Measurements from ENCODE around the gene RIPPLY3.
A peak's percentile ranks its signal among the peaks of the same experiment; 100 is the strongest.
"Not testable (repeated sequence)": the region's sequence is repeated elsewhere in the genome, so short reads cannot be mapped to it uniquely, and the experiment has no call there.

Gene RIPPLY3

DNA sequence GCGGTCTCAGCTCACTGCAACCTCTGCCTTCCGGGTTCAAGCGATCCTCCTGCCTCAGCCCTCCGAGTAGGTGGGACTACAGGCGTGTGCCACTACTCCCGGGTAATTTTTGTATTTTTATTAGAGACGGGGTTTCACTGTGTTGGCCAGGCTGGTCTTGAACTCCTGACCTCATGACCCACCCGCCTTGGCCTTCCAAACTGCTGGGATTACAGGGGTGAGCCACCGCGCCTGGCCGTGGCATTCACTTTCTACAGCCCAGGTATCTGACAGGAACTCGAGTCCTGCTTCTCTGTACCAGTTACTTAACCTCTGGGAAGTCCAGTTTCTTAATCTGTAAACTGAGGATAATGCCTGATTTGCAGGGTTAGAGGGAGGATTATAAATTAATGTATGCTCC, 3.7 kb upstream of the RIPPLY3 start:
- in situ Hi-C loops (cut with MboI; ENCODE audit: low pct_unique_long_range_greater_than_20kb, low sequenced_read_pairs); DNase-seq: not testable (repeated sequence)

DNA sequence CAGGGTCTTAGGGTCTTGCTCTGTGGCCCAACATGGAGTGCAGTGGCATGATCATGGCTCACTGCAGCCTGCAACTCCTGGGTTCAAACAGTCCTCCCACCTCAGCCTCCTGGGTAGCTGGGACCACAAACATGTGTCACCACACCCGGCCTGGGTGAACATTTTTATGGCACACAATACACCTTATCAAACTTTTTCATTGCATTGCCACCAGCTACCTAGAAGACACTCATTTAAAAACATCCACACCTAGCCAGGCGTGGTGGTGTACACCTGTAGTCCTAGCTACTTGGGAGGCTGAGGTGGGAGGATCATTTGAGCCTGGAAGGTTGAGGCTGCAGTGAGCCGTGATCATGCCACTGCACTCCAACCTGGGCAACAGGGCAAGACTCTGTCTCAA, 2.6 kb upstream of the RIPPLY3 start:
- DNase-seq; in situ Hi-C loops (cut with MboI; ENCODE audit: low pct_unique_long_range_greater_than_20kb, low sequenced_read_pairs): not testable (repeated sequence)

DNA sequence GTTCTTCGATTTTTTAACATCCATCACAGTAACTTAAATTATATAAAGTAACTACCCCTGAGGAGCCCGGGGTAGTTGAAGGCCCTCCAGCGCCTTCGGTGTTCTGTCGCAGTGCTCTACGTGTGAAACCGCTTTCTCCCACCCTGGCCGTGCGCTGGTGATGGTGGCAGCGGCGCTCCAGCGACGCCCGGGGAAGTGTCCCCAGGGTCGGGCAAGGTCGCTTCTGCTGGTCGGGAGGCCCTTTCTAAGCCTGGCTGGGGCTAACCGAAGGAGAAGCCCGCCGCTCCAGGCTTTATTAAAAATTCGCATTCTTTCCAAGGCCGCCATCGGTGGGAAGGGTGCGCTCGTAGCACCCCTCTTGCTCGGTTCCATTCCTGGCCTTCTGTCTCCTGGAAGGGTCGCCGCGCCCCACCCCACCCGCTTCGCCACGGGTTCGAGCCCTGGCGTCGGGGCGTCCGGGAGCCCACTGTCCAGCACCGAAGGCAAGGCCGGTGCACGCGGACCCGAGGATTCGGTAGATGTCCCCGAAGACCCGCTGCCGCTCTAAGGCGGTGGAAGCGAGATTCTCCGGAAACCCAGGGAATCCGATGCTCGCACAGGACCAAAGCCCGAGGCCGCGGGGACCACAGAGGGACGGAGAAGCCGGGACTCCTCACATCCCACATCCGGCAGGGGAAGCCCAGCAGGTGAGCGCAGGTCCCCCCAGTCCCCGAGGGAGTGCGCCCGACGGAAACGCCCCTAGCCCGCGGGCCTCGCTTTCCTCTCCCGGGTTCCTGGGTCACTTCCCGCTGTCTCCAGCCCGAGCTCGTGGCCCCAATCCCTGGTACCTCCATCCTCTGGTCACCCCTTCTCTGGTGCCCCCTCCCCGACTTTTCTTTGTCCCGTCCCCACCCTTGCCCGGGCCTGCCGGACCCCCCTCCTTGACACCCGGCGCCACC, 685 bp upstream of the RIPPLY3 start:
- in situ Hi-C loops (cut with MboI; ENCODE audit: low pct_unique_long_range_greater_than_20kb, low sequenced_read_pairs) = no loop called here
- no peak for DNase-seq

DNA sequence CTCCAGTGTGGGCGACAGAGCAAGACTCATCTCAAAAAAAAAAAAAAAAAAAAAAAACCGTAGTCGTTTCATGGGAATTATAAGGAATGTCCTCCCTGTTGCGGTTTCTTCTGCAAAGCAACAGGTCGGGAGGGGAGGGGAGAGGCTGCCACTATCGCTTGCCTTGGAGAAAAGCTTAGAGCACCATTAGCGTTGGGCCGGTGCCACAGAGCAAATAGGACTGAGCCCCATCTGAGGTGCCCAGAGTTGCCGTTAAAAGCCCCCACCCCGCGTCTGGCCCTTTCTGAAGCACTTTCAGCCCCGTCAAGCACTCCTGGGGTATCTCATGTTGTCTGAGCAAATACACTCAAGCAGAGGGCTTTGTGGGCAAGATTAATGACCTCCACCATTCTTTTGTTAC, 2.2 kb downstream of the RIPPLY3 start:
- in situ Hi-C loops (cut with MboI; ENCODE audit: low pct_unique_long_range_greater_than_20kb, low sequenced_read_pairs) = no loop called here
- DNase-seq = no peak

DNA sequence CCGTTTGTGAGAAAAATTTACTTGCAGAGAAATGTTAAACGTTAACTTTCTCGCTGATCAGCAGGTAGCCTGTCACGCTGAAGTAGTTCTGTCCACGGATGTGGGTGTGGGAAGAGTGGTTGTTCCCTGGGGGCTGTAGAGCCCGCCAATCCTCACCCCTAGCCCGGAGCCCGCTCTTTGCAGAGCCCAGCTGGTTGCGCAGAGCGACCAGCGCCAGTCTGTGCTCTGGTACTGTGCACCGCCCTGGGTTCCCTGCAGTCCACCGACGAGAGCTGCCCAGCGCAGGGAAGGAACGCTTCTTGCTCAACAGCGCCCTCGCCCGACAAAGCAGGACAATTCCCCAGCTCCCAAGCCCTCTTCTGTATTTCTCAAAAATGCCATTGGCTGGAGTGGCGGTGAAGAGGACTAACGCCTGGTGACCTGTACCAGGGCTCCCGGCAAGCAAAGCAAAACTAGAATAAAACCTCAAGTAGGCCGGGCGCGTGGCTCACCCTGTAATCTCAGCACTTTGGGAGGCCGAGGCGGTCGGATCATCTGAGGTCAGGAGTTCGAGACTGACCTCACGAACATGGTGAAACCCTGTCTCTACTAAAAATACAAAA, 3.3 kb downstream of the RIPPLY3 start:
- in situ Hi-C loops (cut with MboI; ENCODE audit: low pct_unique_long_range_greater_than_20kb, low sequenced_read_pairs) = no loop called here
- DNase-seq = peak; percentile 91

DNA sequence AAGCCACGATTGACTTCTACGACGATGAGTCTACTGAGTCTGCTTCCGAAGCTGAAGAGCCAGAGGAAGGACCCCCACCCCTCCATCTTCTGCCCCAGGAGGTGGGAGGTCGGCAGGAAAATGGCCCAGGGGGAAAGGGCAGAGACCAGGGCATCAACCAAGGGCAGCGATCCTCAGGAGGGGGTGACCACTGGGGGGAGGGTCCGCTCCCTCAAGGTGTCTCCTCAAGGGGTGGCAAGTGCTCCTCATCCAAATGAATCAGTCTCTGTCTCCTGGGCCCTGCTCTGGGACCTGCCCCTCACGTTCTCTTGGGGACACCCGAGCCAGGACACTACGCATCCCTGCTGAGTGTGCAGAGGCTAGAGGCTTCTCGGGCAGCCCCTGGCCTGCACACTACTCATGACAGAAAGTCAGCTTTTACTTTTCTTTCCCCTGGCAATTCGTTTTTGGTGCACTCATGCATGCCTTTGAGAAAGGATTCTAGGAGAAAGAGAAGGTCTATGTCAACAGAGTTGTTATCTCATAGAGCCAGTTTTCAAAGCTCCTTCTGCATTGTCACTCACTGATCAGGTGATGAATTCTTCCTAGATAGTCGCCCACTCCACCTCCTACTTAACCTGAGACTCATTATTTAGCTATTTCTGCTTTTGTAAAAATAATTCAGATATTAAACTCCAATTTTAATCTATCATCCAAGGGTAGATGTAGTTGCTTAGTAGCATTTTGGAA, 11.6 kb downstream of the RIPPLY3 start:
- in situ Hi-C loops (cut with MboI; ENCODE audit: low pct_unique_long_range_greater_than_20kb, low sequenced_read_pairs) = no loop called here
- no peak for DNase-seq

DNA sequence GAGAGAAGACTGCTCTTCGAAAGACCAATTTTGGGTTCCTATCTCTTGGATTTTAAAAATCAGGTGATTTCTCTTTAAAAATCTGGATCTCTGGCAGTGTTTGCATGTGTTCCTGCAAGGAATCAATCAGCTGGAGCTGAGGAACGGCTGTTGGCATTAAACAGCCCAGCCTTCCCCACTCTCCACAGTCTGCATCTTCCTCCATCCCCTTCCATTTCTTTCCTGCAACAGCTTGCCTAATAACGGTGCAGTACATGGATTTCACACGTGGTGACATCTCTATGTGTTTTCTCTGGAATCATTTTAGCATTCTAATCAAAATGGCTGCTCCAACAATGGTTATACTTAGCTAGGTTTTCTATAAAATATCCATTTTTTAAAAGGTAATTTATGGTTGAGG, 20.0 kb downstream of the RIPPLY3 start:
- in situ Hi-C loops (cut with MboI; ENCODE audit: low pct_unique_long_range_greater_than_20kb, low sequenced_read_pairs) = no loop called here
- DNase-seq = no peak

DNA sequence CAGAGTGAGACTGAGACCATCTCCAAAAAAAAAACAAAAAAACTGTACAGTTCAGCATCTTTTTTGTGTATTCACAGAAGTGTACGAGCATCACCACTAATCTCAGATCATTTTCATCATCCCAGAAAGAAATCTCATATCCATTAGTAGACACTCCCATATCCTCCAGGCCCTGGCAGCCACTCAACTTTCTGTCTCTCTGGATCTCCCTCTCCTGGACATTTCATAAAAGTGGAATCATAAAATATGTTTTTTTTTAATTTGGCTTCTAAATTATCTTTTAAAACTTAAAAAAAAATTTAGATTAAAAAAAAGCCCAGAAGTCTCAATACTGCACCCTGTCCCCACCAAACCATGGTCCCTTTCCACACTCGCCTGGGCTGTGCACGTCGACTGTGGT, 22.1 kb downstream of the RIPPLY3 start:
- in situ Hi-C loops (cut with MboI; ENCODE audit: low pct_unique_long_range_greater_than_20kb, low sequenced_read_pairs) = no loop called here
- DNase-seq = no peak

DNA sequence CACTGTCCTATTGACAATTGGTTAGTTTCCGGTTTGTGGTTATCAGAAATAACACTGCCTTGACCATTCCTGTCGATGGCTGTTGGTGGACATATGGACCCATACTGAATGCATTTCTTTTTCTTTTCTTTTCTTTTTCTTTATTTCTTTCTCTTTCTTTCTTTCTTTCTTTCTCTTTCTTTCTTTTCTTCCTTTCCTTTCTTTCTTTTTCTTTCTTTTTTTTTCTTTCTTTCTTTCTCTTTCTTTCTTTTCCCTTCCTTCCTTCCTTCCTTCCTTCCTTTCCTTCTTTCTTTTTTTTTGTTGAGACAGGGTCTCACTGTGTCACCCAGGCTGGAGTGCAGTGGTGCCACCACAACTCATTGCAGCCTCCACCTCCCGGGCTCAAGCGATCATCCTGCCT, 24.4 kb downstream of the RIPPLY3 start:
- no peak for DNase-seq
- in situ Hi-C loops (cut with MboI; ENCODE audit: low pct_unique_long_range_greater_than_20kb, low sequenced_read_pairs) = no loop called here

DNA sequence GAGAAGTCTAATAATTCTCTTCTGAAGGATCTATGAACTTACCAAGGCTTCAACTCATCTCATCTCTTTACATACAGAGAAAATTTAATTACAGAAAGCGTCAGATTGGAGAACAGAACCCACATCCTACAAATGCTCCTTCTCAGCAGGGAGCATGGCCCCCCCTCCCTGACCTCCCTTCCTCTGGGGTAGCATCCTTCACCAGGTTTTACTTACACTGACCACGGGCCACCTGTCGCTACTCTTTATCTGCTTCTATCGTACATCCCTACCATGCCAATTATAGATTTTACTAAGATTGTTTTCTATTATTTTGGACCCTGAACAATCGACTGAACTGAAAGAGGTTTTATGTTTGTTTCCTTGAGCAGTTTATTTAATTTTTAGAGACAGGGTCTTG, 25.8 kb downstream of the RIPPLY3 start:
- in situ Hi-C loops (cut with MboI; ENCODE audit: low pct_unique_long_range_greater_than_20kb, low sequenced_read_pairs) = no loop called here
- no peak for DNase-seq

DNA sequence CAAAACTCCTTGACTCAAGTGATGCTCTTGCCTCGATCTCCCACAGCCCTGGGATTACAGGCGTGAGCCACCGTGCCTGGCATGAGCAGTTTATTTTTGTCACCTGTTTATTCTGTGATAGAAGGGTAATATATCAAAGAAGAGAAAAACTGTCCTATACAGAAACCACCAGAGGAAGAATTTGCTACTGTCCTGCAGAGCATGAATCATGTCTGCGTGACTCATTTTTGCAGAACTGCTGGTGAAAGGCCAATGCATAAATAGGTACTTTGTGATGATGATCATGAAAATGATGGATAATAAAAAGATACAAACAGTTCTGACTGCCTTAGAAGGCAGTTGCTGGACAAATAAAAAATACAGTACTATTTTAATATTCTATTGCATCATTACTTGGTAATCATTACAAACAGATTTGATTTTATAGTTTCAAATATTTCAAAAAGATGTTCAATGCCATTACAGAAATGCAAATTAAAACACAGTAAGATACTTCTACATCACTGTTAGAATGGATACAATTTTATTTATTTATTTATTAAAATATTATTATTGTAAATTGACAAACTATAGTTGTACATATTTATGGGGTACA, 26.5 kb downstream of the RIPPLY3 start:
- in situ Hi-C loops (cut with MboI; ENCODE audit: low pct_unique_long_range_greater_than_20kb, low sequenced_read_pairs) = no loop called here
- no peak for DNase-seq

DNA sequence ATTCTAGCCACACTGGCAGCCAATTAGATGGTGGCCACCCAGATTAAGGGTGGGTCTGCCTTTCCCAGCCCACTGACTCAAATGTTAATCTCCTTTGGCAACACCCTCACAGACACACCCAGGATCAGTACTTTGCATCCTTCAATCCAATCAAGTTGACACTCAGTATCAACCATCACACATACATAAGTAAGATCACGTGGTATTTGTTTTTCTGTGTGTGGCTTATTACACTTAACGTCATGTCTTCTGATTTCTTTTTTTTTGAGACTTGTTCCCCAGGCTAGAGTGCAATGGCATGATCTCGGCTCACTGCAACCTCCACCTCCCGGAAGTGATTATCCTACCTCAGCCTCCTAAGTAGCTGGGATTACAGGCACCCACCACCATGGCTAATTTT, 27.9 kb downstream of the RIPPLY3 start:
- DNase-seq; in situ Hi-C loops (cut with MboI; ENCODE audit: low pct_unique_long_range_greater_than_20kb, low sequenced_read_pairs): not testable (repeated sequence)

DNA sequence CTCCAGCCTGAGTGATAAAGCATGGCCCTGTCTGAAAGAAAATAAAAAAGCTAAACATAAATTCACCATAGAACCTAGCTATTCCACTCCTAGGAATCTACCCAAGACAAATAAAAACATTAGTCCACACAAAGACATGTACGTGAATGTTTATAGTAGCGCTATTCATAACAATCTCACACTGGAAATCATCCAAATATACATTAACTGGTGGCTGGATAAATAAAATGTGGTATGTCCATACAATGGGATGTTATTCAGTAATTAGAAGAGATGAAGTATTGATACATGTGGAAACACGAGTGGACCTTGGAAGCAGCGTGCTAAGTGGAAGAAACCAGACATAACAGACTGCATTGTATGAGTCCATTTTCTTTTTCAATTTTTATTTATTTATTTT, 29.7 kb downstream of the RIPPLY3 start:
- in situ Hi-C loops (cut with MboI; ENCODE audit: low pct_unique_long_range_greater_than_20kb, low sequenced_read_pairs) = no loop called here
- DNase-seq = no peak

DNA sequence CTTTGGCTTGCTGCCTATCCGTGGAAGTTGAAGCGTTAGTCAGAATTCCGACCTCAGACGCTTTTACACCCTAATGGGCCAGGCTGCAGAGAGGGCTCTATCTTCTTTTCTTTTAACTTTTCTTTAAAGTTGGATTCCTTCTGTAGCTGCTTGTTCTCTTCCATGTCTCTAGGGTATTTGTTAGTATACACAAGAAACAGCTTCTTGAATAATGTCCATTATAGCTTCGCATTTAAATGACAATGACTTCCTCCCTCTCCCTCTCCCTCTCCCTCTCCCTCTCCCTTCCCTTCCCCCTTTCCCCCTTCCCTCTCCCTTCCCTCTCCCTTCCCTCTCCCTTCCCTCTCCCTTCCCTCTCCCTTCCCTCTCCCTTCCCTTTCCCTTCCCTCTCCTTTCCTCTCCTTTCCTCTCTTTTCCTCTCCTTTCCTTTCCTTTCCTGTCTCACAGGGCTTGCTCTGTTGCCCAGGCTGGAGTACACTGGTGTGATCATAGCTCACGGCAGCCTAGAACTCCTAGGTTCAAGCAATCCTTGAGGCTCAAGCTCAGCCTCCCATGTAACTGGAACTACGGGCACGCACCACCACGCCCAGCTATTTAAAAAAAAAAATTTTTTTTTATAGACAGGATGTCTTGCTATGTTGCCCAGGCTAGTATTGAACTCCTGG, 33.0 kb downstream of the RIPPLY3 start:
- DNase-seq = no peak
- in situ Hi-C loops (cut with MboI; ENCODE audit: low pct_unique_long_range_greater_than_20kb, low sequenced_read_pairs) = no loop called here

DNA sequence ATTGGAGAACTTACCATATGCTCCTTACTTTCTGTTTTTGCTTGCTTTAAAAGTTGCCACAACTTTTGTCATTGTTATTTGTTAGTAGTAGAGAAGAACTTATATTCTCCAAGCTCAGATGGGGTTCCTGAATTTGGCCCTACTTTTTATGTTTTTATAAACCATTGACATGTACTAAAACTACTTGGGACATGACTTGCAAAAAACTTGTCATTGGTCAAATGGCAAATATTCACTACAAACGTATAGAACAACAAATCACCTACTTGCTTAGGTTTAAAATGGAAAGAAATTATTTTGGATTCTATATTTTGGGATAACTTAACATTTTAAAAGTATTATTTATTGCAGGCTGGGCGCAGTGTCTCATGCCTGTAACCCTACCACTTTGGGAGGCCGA, 33.7 kb downstream of the RIPPLY3 start:
- in situ Hi-C loops (cut with MboI; ENCODE audit: low pct_unique_long_range_greater_than_20kb, low sequenced_read_pairs) = no loop called here
- DNase-seq = no peak

DNA sequence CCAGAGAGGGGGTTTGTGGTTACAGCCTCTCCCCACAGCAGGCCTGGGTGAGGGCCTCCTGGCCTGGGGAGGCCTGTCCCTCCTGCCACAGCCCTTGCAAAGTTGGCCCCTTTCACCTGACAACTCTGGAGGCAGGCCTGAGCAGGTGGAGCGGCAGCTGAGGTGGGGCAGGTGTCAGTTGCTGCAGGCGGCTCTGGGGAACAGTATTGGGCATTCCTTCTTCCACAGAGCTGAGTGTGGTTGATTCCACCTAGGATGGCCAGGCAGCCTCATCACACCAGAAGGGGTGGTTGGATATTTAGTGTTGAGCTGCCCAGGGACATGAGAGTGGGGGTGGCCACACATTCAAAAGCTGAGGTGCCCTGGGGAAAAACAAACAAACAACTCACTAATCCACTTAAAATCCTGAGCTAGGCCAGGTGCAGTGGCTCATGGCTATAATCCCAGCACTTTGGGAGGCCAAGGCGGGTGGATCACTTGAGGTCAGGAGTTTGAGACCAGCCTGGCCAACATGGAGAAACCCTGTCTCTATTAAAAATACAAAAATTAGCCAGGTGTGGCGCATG, 35.3 kb downstream of the RIPPLY3 start:
- in situ Hi-C loops (cut with MboI; ENCODE audit: low pct_unique_long_range_greater_than_20kb, low sequenced_read_pairs) = no loop called here
- no peak for DNase-seq

DNA sequence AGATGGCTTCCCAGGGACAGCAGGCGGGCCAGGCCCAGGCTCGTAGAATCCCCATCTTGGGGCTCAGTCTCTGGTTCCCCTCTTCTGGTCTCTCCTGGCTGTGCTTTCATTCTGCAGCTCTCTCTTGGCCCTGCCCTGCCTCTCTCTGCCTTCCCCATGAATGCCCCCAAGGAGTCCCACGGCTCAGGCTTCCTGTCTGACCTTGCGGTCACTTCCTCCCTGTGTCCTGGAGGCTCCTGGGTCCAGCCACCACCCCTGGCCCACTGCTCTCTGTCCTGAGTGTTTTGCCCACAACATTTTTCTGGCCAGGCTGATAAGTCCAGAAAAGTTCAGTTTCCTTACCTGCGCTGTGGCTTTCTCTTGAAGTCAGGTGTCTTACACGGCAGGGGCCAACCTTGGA, 37.3 kb downstream of the RIPPLY3 start:
- peak; percentile 48 for DNase-seq
- in situ Hi-C loops (cut with MboI; ENCODE audit: low pct_unique_long_range_greater_than_20kb, low sequenced_read_pairs) = no loop called here

DNA sequence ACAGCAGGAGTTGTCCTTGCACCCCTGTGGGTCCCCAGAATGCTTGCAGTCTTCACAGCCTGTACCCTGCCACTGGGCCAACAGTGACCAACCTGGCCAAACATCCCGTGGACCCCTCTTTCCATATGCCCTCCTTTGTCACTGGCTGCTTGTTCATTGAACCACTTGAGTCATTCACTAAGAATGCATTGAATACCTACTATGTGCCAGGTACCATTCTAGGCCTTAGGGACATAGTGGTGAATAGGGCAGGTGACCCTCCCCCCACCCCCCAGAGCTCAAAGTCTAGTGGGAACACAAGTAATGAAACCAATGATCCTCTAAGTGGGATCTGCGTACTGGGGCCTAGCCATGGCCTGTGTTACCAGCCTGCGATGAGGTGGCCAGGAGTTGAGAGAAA, 38.1 kb downstream of the RIPPLY3 start:
- DNase-seq = no peak
- in situ Hi-C loops (cut with MboI; ENCODE audit: low pct_unique_long_range_greater_than_20kb, low sequenced_read_pairs) = no loop called here

DNA sequence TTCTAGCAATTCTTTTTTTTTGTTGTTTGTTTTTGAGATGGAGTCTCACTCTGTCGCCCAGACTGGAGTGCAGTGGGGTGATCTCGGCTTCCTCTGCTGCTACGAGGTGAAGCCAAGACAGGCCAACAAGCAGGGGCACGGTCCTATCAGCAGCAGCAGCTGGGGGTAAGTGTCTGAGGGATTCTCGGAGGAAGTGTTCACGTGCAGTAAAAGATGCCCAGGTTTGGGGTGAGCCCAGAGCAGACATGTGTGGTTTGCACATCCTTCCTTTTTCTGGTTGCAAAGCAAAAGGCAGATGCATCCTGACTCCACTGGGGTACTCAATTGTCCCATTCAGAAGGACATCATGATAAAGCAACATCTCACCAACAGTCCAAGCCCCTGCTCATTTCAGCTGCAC, 38.6 kb downstream of the RIPPLY3 start:
- in situ Hi-C loops (cut with MboI; ENCODE audit: low pct_unique_long_range_greater_than_20kb, low sequenced_read_pairs) = no loop called here
- DNase-seq = peak; percentile 98

Data from KBM-7 (cell line).